ENCODE measurements around the gene BMP7.

BMP7 gene

DNA sequence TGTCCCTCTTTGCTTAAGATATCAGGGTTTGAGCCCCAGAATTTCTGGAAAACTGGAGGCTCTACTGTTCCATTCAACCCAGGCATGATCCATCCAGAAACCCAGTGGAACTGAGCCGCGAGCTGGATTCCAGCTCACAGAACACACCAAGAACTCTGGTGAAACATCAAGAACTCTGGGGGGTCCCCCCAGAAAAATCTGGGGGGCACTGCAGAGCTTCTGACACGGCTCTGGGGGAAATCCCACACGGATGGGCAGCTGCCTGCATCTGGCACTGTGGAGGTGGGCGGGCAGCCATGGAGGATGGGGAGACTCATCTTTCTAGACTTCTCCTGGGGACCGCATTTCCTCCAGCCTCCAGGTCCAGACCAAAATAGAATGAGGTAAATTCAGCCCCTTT is 51.0 kb downstream of the BMP7 start:
- H3K27ac ChIP-seq, result no peak overlapping the region
- no peak overlapping the region for H3K4me3 ChIP-seq
- DNase-seq (ENCODE audit: low spot score), result no peak
- TF ChIP-seq, protein P1, sequence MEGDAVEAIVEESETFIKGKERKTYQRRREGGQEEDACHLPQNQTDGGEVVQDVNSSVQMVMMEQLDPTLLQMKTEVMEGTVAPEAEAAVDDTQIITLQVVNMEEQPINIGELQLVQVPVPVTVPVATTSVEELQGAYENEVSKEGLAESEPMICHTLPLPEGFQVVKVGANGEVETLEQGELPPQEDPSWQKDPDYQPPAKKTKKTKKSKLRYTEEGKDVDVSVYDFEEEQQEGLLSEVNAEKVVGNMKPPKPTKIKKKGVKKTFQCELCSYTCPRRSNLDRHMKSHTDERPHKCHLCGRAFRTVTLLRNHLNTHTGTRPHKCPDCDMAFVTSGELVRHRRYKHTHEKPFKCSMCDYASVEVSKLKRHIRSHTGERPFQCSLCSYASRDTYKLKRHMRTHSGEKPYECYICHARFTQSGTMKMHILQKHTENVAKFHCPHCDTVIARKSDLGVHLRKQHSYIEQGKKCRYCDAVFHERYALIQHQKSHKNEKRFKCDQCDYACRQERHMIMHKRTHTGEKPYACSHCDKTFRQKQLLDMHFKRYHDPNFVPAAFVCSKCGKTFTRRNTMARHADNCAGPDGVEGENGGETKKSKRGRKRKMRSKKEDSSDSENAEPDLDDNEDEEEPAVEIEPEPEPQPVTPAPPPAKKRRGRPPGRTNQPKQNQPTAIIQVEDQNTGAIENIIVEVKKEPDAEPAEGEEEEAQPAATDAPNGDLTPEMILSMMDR (IDR thresholded peaks at IDR 0.05), result no peak

DNA sequence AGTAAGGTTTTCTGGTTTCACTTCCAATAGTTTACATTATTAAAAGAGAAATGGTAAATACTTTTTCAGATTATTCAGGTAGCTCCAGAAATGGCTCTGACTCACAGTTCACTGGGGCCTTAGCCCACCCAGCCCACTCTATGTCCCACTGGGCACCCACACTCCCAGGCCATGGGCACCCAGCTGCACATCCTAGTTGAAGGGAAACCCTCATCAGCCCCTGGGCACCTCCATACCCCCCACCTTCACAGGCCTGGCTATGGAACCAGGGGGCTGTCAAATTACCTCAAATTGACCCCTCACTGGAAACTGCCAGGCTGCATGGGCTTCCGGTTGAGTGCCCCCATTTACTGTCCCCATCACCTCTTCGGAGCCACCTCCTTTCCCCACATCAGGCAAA is 51.5 kb downstream of the BMP7 start:
- Histone ChIP-seq H3K4me3 (no peak overlapping the region), H3K27ac (no peak overlapping the region)
- DNase-seq (ENCODE audit: low spot score), result no peak
- TF ChIP-seq, protein P1 (IDR thresholded peaks at IDR 0.05), result no peak

DNA sequence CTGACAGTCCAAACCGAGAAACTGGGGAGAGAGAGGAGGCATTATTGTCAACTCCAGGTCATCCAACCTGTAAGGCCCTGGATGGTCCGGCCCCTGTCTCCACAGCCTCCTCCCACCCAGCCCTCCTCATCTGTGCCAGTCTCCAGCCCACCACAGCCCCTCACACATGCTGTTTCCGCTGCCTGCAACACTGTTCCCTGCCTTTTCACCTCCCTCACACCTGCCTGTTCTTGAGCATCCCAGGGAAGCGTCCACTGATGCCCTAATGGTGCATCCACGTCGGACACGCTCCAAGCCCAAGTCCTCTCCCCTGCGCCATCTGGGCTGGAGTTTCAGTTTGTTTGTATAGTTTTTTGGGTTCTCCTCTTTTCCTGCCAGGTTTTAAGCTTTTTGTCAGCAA is 52.0 kb downstream of the BMP7 start:
- DNase-seq (ENCODE audit: low spot score), result no peak
- H3K27ac ChIP-seq, result no peak overlapping the region
- TF ChIP-seq, protein P1 (IDR thresholded peaks at IDR 0.05), result no peak
- no peak overlapping the region for H3K4me3 ChIP-seq

DNA sequence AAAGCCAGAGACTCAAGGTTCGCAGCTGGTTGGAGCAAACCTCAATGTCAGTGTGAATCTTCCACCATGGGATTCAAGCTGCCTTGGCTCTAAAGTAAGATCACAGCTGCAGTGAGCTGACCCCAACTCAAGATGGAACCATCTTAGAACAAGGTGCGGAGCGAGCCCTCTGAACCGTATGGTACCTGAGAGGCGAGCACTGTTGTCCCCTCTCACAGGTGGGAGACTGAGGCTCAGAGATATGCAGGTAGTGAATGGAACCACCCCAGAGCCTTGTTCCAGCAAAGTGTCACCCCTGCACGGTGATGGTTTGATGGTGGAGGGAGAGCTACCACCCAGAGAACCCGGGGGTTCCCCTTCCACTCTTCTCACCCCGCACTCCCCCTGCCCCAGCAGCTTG is 52.5 kb downstream of the BMP7 start:
- H3K4me3 ChIP-seq, result no peak overlapping the region
- DNase-seq (ENCODE audit: low spot score), result no peak
- TF ChIP-seq, protein P1 (IDR thresholded peaks at IDR 0.05), result no peak
- no peak overlapping the region for H3K27ac ChIP-seq

DNA sequence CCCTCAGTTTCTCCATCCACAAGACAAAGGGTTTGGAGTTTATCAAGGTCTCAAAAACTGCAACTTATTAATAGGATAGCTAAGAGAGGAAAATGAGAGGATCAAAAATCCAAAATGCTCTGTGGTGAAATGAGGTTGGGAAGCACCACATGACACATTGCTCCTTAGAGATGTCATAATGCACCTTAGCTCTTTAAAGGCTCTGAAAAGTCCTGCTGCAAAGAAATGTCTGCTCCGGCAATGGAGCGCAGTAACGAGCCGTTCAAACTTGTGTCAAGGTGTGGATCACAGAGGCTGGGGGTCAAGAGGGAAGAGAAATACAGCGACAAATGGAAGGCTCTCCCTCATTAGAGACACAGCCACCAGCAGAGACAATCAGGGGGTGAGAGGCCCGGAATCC is 53.1 kb downstream of the BMP7 start:
- DNase-seq (ENCODE audit: low spot score), result no peak
- H3K4me3 ChIP-seq, result no peak overlapping the region
- TF ChIP-seq, protein P1 (IDR thresholded peaks at IDR 0.05), result no peak
- H3K27ac ChIP-seq, result peak overlapping the region in 1 of 2 donors; percentile 22

DNA sequence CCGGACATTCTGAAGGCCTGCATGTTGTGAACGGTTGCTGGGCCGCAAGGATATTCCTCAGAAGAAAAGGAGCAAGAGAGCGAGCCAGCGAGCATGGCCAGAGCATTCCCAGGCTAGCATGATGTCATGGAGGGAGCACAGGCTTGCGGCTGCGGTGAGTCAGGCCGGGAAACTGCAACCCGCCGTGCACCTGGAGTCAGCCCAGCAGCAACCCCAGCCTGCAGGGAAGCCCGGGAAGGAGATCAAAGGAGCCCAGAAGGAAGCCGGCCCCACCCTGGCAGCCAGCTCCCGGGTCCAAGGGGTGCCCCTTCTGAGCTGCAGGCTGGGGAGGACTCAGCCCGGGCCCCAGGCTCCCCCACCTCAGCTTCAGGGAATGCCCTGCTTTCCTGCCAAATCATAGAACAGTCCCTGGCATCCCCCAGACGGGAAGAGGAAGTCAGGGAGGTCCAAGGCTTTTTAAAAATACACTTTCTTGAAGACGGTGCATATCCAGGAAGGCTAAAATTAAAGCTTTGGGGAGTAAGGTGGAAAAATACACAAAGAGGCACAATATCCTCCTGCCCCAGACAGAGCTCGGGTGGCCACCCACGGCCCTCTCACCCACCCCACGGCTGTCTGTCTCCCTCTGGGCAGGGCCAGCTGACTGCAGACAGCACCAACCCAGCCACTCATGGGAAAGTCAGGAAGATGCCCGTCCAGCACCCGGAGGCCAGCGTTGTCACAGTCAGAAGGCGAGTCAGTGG is 53.7 kb downstream of the BMP7 start:
- Histone ChIP-seq H3K4me3 (no peak overlapping the region), H3K27ac (peak overlapping the region in 1 of 2 donors; percentile 22)
- no peak for DNase-seq (ENCODE audit: low spot score)
- TF ChIP-seq, protein P1 (IDR thresholded peaks at IDR 0.05), result no peak

DNA sequence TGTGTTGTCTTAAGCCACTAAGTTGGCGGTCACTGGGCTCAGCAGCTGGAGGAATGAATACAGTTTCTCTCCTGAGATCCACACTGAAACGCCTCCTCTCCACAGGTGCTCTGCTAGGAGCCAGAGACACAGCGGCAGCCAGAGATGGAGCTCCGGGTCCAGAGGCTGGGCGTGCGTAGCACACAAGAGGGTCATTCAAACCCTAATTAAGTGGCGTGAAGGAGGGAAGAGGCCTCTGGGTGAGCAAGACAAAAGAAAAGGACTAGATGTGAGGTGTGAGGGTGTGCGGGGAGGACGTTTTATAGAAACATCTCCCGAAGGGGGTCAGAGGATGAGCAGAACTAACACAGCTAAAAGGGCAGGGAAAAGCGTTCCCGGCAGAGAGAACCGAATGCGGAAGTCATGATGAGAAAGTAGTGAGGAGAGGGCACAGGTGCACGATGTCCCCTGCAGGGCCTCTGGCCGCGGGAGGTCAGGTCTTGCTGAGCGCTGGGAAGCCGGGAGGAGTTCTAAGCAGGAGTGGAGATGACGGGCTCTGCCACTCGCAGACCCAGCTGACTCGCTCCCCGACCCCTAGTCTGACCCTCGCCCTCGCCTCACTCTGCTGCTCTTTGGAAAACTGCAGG is 54.4 kb downstream of the BMP7 start:
- TF ChIP-seq, protein P1 (IDR thresholded peaks at IDR 0.05), result no peak
- no peak for DNase-seq (ENCODE audit: low spot score)
- H3K27ac ChIP-seq, result no peak overlapping the region
- no peak overlapping the region for H3K4me3 ChIP-seq
